ENCODE measurements around the gene OR2V2.
A peak's percentile ranks its signal among the peaks of the same experiment; 100 is the strongest.

OR2V2 gene

DNA sequence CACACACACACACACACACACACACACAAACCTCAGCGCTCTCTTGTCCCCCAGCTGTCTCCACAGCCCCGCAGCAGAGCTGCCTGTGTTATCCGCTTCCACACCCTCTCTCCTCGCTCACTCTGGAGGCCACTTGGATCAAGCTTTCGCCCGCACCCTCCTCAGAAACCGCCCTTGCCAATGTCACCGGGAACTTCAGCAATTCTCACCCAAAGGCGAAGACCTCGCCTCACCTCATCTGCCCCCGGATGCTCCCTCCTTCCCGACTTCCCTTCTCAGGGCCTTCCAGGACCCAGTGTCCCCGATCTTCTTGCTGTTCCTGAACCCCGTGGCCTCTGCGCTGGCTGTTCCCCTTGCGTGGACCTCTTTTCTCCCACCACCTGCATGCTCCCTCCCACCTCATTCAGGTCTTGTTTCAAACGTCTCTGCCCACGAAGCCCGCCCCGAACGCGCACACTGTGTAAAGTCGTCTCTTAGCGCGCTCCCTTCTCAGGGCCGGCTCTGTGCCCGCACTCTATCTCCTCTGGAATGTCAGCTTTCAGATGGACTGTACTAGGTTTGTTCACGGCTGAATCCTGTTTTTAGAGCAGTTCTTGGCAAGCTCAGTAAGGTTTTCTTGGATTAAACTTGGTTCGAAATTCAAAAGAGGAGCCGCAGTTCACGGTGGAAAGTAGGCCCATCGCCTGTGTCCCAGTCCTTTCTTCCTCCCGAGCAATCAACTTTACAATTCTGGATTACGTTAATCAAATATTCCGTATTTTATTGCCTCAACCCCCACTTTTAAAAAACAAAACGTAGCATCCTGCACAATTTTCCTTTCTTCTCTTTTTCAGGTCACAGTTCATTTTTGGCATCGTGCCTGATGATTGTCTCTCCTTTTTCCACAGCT lies 58.6 kb downstream of the OR2V2 start:
- H3K4me3 ChIP-seq (ENCODE audit: low read depth, low read length), result peak overlapping the region; percentile 62

DNA sequence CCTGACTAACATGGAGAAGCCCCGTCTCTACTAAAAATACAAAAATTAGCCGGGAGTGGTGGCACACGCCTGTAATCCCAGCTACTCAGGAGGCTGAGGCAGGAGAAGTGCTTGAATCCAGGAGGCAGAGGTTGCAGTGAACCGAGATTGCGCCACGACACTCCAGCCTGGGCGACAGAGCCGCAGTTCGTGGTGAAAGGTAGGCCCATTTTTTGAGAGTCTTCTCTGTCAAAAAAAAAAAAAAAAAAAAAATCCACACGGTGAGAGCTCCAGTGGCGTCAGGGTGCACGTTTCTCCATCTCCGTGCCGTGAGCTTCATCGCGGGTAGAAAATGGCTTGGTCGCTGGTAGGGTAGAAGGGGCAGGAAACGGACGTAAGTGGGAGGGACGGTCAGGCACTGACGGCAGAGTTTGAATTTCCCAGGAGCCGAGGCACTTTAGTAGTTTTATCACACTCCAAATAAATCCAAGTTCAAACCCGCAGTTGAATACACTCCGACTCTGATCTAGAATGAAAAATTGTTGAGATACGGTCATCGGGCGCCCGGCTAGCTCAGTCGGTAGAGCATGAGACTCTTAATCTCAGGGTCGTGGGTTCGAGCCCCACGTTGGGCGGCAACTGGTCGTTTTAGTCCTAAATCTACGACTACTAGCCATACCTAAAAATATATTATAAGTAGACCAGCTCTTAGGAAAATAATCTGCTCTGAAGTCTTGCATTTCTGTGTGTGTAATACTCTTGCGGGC lies 60.0 kb downstream of the OR2V2 start:
- peak overlapping the region; percentile 77 for H3K4me3 ChIP-seq (ENCODE audit: low read depth, low read length)

DNA sequence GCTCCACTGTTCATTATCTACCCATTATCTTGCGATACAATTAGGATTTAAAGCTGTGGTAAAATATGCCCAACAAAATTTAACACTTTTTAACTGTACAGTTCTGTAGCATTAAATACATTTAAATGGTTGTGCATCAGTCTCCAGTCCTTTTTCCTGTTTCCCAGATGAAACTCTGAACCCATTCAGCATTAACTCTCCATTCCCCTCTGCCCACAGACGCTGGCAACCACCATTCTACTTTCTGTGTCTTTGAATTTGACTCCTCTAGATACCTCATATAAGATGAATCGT lies 60.5 kb downstream of the OR2V2 start:
- no peak overlapping the region for H3K4me3 ChIP-seq (ENCODE audit: low read depth, low read length)

All from iPS-11a (cell line).